Adrenal gland (tissue), 5 donors: ENCODE results near the gene FCRL5.

Experiments
- CTCF ChIP-seq, 6 experiments: fragments of 450-650 bp in 4 of 6; fragments of 200-600 bp in 2 of 6; sonication (generic) in 1 of 6; IDR thresholded peaks; 1 replicate in 5 of 6; 2 replicates in 1 of 6; pipeline versions ENCODE4 v1.5.1 to v1.8.0; 2016 to 2021; ENCODE audit warnings: antibody characterized with exemption in 6 of 6, mild to moderate bottlenecking in 2 of 6, moderate library complexity in 1 of 6
- POLR2A ChIP-seq, 2 donors: fragments of 450-650 bp; IDR thresholded peaks; one replicate each; pipeline ENCODE4 v1.6.1; 2017; ENCODE audit warnings: antibody characterized with exemption in 2 of 2, mild to moderate bottlenecking in 2 of 2, moderate library complexity in 1 of 2
- donor health status: DM: no; HTN: no; CAD: no.

GRCh38 chr1:157499521-157499920, 52.8 kb downstream of the FCRL5 start:
- TF ChIP-seq CTCF (IDR thresholded peaks at IDR 0.05) (no peak), POLR2A (IDR thresholded peaks at IDR 0.05) (no peak)
